H9 (cell line): Measurements from ENCODE around the gene SLIT2. TPM values are rescaled to one million over a fixed set of nuclear protein-coding genes. Genes with fewer than 3 reads are reported as not detected.
A peak's percentile ranks its signal among the peaks of the same experiment; 100 is the strongest.

Experiments used
- DNase-seq: peaks from one replicate; pipeline ENCODE4 v3.0.0-alpha.2; 2017
- H2AFZ ChIP-seq: one replicate; pipeline ENCODE4 v1.6.1; 2013; ENCODE audit warnings: mild to moderate bottlenecking, low read length, control low read depth, moderate library complexity
- H2AK5ac ChIP-seq: 2 replicates; pipeline ENCODE4 v1.6.1; 2013; ENCODE audit warnings: low read length, control low read depth, mixed read lengths; ENCODE audit not compliant: insufficient read length
- H2BK120ac ChIP-seq: one replicate; pipeline ENCODE4 v1.6.1; 2013; ENCODE audit warnings: low read depth, mild to moderate bottlenecking, low read length, control low read depth, inconsistent platforms; ENCODE audit not compliant: poor library complexity, severe bottlenecking
- H2BK12ac ChIP-seq: 2 replicates; pipeline ENCODE4 v1.6.1; 2013; ENCODE audit warnings: low read length, control low read depth, mixed read lengths, low read depth; ENCODE audit not compliant: insufficient read length
- H2BK15ac ChIP-seq: 2 replicates; pipeline ENCODE4 v1.6.1; 2013; ENCODE audit warnings: low read depth, low read length, control low read depth
- H2BK20ac ChIP-seq: one replicate; pipeline ENCODE4 v1.6.1; 2013; ENCODE audit warnings: low read depth, mild to moderate bottlenecking, low read length, control low read depth, inconsistent platforms; ENCODE audit not compliant: poor library complexity, severe bottlenecking
- H2BK5ac ChIP-seq: 2 replicates; pipeline ENCODE4 v1.6.1; 2013; ENCODE audit warnings: low read length, control low read depth, mixed read lengths; ENCODE audit not compliant: insufficient read length
- H3K14ac ChIP-seq: 2 replicates; pipeline ENCODE4 v1.6.1; 2013; ENCODE audit warnings: low read length, control low read depth; ENCODE audit not compliant: insufficient read depth
- H3K18ac ChIP-seq: 2 replicates; pipeline ENCODE4 v1.6.1; 2013; ENCODE audit warnings: low read depth, mild to moderate bottlenecking, mixed read lengths, low read length, control low read depth; ENCODE audit not compliant: insufficient read length
- H3K23ac ChIP-seq: 2 replicates; pipeline ENCODE4 v1.6.1; 2013; ENCODE audit warnings: low read length, control low read depth, mixed read lengths, low read depth; ENCODE audit not compliant: insufficient read length
- H3K23me2 ChIP-seq: 2 replicates; pipeline ENCODE4 v1.6.1; 2013; ENCODE audit warnings: low read depth, mild to moderate bottlenecking, mixed read lengths, low read length, control low read depth; ENCODE audit not compliant: insufficient read length, poor library complexity, severe bottlenecking
- H3K27ac ChIP-seq: 2 replicates; pipeline ENCODE4 v1.5.1; 2013; ENCODE audit warnings: low read length, control low read depth, mixed read lengths, low read depth; ENCODE audit not compliant: insufficient read length
- H3K27me3 ChIP-seq: 2 replicates; pipeline ENCODE4 v1.6.1; 2013; ENCODE audit warnings: low read length, control low read depth, inconsistent platforms; ENCODE audit not compliant: insufficient read depth
- H3K4ac ChIP-seq: 2 replicates; pipeline ENCODE4 v1.6.1; 2013; ENCODE audit warnings: low read depth, mild to moderate bottlenecking, control low read depth, inconsistent platforms, low read length, moderate library complexity
- H3K4me1 ChIP-seq: 2 replicates; pipeline ENCODE4 v1.6.1; 2013; ENCODE audit warnings: low read length, control low read depth, inconsistent platforms; ENCODE audit not compliant: insufficient read depth
- H3K4me2 ChIP-seq: 2 replicates; pipeline ENCODE4 v1.6.1; 2013; ENCODE audit warnings: low read length, control low read depth, mixed read lengths; ENCODE audit not compliant: insufficient read length, insufficient read depth
- H3K56ac ChIP-seq: 2 replicates; pipeline ENCODE4 v1.6.1; 2013; ENCODE audit warnings: low read depth, mild to moderate bottlenecking, mixed read lengths, low read length, control low read depth; ENCODE audit not compliant: insufficient read length
- H3K79me1 ChIP-seq: 2 replicates; pipeline ENCODE4 v1.6.1; 2013; ENCODE audit warnings: low read depth, mild to moderate bottlenecking, moderate library complexity, low read length, control low read depth, inconsistent platforms; ENCODE audit not compliant: insufficient read depth, poor library complexity, severe bottlenecking
- H3K79me2 ChIP-seq: 2 replicates; pipeline ENCODE4 v1.6.1; 2013; ENCODE audit warnings: low read length, control low read depth, inconsistent platforms; ENCODE audit not compliant: insufficient read depth
- H3K9ac ChIP-seq: 2 replicates; pipeline ENCODE4 v1.6.1; 2013; ENCODE audit warnings: low read length, control low read depth, mixed read lengths; ENCODE audit not compliant: insufficient read length; ENCODE audit errors: extremely low read depth
- H3K9me3 ChIP-seq: one replicate; pipeline ENCODE4 v1.6.1; 2013; ENCODE audit warnings: low read depth, low read length, inconsistent platforms; ENCODE audit not compliant: control insufficient read depth
- H3T11ph ChIP-seq: one replicate; pipeline ENCODE4 v1.6.1; 2013; ENCODE audit warnings: mild to moderate bottlenecking, low read length, control low read depth, inconsistent platforms
- H4K20me1 ChIP-seq: one replicate; pipeline ENCODE4 v1.6.1; 2013; ENCODE audit not compliant: control insufficient read depth, insufficient read length, insufficient read depth
- H4K5ac ChIP-seq: 2 replicates; pipeline ENCODE4 v1.6.1; 2013; ENCODE audit warnings: low read depth, mild to moderate bottlenecking, mixed read lengths, low read length, control low read depth; ENCODE audit not compliant: insufficient read length
- H4K8ac ChIP-seq: replicated peaks from 2 replicates; pipeline ENCODE4 v1.6.1; 2013; ENCODE audit warnings: low read length, control low read depth, mixed read lengths, low read depth; ENCODE audit not compliant: insufficient read length
- H4K91ac ChIP-seq: 2 replicates; pipeline ENCODE4 v1.6.1; 2013; ENCODE audit warnings: low read depth, mild to moderate bottlenecking, moderate library complexity, mixed read lengths, low read length, control low read depth; ENCODE audit not compliant: insufficient read length
- H3K27ac Mint-ChIP-seq, 3 experiments: 2 replicates in 2 of 3; 3 replicates in 1 of 3; pipeline ENCODE4 v1.8.0; 2020 to 2021; ENCODE audit warnings: mixed read lengths in 3 of 3, mild to moderate bottlenecking in 1 of 3, moderate library complexity in 1 of 3
- H3K27me3 Mint-ChIP-seq: 2 replicates; pipeline ENCODE4 v1.8.0; 2021; ENCODE audit warnings: low read depth, mild to moderate bottlenecking, moderate library complexity, mixed read lengths
- H3K36me3 Mint-ChIP-seq, 3 experiments: 2 replicates in 2 of 3; 3 replicates in 1 of 3; pipeline ENCODE4 v1.8.0; 2020 to 2021; ENCODE audit warnings: low read depth in 3 of 3, mixed read lengths in 3 of 3; ENCODE audit not compliant: insufficient read depth in 1 of 3
- H3K4me1 Mint-ChIP-seq, 2 experiments: 2 replicates each; pipeline ENCODE4 v1.8.0; 2020; ENCODE audit warnings: mixed read lengths in 2 of 2
- H3K4me3 Mint-ChIP-seq, 2 experiments: 2 replicates in 1 of 2; 3 replicates in 1 of 2; pipeline ENCODE4 v1.8.0; 2020 to 2021; ENCODE audit warnings: mild to moderate bottlenecking in 2 of 2, mixed read lengths in 2 of 2, moderate library complexity in 1 of 2
- H3K9me3 Mint-ChIP-seq, 2 experiments: 2 replicates in 1 of 2; 3 replicates in 1 of 2; pipeline ENCODE4 v1.8.0; 2020; ENCODE audit warnings: mild to moderate bottlenecking in 2 of 2, mixed read lengths in 2 of 2, moderate library complexity in 1 of 2
- CTCF ChIP-seq: fragments of 200-600 bp; sonication (generic); conservative IDR thresholded peaks from 3 replicates; pipeline ENCODE4 v1.8.0; 2021; ENCODE audit warnings: antibody characterized with exemption, mild to moderate bottlenecking
- WGBS: extraction: QIAGEN DNeasy Blood & Tissue Kit; methylation state at CpG from one replicate; pipeline ENCODE4 v1.1.7; 2013; ENCODE audit warnings: missing lambda C conversion rate, low lambda C conversion rate, mixed read lengths; ENCODE audit not compliant: insufficient read length; ENCODE audit errors: extremely low coverage; 5-methylcytosine and 5-hydroxymethylcytosine counted together
- total RNA-seq: library from RNA; stranded (reverse); gene quantifications from 2 replicates; pipeline ENCODE4 v1.2.1, GENCODE V29; 2021

SLIT2 gene
- total RNA-seq, 1 experiment from 2014 or later = 1.3 TPM

- Histone ChIP-seq H2BK12ac (no peak overlapping the region), H3K79me1 (no peaks in the 10 kb centered on the region), H3K27ac (no peak overlapping the region), H2BK15ac (no peak overlapping the region), H2BK20ac (no peak overlapping the region), H3K4ac (no peak overlapping the region), H4K91ac (no peak overlapping the region), H3T11ph (no peak overlapping the region), H2BK120ac (no peak overlapping the region), H4K8ac (no peak overlapping the region), H3K79me2 (no peaks in the 10 kb centered on the region), H3K18ac (no peak overlapping the region), H3K14ac (no peak overlapping the region), H3K56ac (no peak overlapping the region), H3K9ac (no peak overlapping the region), H3K27me3 (no peaks in the 10 kb centered on the region), H2AK5ac (no peak overlapping the region), H2BK5ac (no peak overlapping the region), H3K23ac (no peak overlapping the region), H3K4me2 (no peak overlapping the region), H4K5ac (no peak overlapping the region), H3K4me1 (no peaks in the 10 kb centered on the region), H3K9me3 (no peaks in the 10 kb centered on the region), H2AFZ (no peak overlapping the region), H3K23me2 (no peaks in the 10 kb centered on the region), H4K20me1 (no peaks in the 10 kb centered on the region)
- Mint-ChIP-seq H3K27ac (0 out of 7 replicates have a peak overlapping the region, but pooled peaks of 2 of the 3 experiments have one; percentile 27 to 33), H3K4me1 (peaks cover 27 to 35% of the 10 kb centered on the region in 2 experiments), H3K9me3 (no peaks in the 10 kb centered on the region), H3K4me3 (no peak overlapping the region), H3K27me3 (no peaks in the 10 kb centered on the region), H3K36me3 (no peaks in the 10 kb centered on the region; a peak in 1 of 7 replicates)
- WGBS = no CpG with 5 or more reads among the region's 3 CpGs
- TF ChIP-seq CTCF = no peak
- DNase-seq = no peak
Measured at GRCh38 chr4:20278195-20278594, 26.5 kb downstream of the SLIT2 start.
